ENCODE results near the gene SERPINB10.
A peak's percentile ranks its signal among the peaks of the same experiment; 100 is the strongest.

SERPINB10 gene, protein sequence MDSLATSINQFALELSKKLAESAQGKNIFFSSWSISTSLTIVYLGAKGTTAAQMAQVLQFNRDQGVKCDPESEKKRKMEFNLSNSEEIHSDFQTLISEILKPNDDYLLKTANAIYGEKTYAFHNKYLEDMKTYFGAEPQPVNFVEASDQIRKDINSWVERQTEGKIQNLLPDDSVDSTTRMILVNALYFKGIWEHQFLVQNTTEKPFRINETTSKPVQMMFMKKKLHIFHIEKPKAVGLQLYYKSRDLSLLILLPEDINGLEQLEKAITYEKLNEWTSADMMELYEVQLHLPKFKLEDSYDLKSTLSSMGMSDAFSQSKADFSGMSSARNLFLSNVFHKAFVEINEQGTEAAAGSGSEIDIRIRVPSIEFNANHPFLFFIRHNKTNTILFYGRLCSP

DNA sequence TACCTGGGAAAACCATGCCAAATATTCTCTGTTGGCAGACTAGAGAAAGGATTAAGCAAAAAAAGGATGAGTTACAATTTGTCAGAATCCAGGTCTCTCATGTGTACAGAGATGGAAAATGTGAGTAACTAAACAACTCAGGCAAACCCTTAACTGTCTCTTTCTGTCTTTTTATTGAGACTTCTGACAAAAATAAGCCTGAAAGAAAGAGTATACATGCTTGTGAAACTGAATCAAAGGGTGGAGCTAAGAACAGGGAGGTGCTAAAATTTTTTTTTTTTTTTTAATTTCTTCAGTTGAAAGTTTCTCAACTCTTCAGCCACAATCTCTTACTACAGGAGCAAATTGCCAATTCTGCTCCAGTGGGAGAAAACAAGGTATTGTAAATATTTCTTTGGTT lies at the start of gene SERPINB10:
SERPINB10 (plus strand) TSS at position 295 of the 400 bp plus-strand sequence. CDS start 7,553 bp downstream, outside the sequence.
- DNase-seq (ENCODE audit: low spot score): no peak

DNA sequence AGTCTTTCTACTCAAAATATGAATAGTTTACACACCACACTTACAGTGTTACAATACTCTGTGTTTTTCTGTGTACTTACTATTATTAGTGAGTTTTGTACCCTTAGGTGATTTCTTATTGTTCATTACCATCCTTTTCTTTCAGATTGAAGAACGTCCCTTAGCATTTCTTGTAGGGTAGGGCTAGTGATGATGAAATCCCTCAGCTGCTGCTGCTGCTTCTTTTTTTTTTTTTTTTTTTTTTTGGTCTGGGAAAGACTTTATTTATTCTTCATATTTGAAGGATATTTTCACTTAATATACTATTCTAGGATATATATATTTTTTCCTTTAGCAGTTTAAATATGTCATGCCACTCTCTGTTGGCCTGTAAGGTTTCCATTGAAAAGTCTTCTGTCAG lies 49.3 kb upstream of the SERPINB10 start:
- no peak for DNase-seq (ENCODE audit: low spot score)

DNA sequence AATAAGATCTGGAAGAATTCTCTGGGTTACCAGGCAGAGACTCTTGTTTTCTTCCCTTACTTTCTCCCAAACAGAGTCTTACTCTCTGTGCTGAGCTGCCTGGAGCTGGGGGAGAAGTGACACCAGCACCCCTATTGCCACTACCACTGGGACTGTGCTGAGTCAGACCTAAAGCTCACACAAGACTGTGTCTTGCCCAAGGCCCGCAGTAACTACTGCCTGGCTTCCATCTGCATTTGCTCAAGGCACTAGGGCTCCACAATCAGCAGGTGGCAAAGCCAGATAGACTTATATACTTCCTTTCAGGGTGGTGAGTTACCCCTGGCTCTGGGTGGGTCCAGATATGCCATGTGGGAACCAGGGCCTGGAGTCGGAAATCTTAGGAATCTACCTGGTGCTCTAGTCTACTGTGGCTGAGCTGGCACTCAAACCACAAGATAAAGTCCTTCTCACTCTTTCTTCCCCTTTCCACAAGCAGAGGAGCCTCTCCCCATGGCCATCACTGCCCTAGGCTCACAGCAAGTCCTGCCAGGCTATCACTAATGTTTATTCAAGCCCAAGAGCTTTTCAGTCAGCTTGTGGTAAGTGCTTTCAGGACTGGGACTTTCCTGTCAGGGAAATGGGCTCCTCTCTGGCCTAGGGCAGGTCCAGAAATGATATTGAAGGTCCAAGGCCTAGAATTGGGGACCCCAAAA lies 47.8 kb upstream of the SERPINB10 start:
- DNase-seq (ENCODE audit: low spot score): no peak

DNA sequence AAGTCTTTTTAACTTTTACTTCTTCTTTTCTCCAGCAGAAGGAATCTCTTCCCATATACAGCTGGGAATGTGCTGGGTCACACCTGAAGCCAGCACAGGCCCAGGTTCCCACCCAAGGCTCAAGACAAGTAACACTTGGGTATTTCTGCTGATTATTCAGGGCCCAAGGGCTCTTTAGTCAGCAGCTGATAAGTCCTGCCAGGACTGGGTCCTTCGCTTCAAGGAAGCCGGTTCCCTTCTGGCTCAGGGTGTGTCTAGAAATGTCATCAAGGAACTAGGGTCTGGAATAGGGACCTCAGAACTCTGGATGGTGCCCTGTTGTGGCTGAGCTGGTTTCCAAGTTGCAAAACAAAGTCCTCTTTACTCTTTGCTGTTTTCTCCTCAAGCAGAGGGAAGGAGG lies 47.2 kb upstream of the SERPINB10 start:
- DNase-seq (ENCODE audit: low spot score): no peak

DNA sequence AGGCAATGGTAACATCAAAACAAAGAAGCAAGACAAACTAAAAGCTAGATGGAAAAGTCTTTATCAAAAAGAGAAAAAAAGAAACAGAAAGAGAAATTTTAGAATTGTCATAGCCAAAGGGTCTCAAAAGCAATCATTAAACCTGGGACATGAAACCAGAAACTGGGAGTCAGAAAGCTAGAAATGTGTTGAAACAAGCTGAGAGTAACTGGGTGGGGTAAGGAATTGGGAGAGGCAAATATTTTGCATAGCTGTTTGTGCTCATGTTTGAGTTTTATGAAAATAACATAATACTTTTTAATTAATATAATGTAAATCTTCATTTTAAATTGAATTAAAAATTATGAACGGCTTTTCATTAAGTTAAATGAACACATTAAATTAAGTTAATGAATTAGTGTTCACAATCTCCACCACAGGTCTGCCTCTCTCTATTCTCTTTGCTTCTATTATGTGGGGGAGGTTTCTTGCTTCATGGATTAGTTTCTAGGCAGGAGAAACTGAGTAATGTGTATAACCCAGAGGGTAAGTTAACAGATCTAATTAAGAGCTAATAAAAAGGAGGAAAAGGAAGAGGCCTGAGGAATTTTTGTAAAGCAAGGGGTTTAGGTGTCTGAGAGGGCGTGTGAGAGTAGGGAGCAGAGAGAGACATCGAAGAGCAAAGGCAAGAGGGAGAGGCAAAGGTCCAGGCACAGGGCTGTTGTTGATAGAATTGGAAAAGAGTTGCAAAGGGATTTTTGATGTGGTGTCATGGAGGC lies 40.2 kb upstream of the SERPINB10 start:
- no peak for DNase-seq (ENCODE audit: low spot score)

DNA sequence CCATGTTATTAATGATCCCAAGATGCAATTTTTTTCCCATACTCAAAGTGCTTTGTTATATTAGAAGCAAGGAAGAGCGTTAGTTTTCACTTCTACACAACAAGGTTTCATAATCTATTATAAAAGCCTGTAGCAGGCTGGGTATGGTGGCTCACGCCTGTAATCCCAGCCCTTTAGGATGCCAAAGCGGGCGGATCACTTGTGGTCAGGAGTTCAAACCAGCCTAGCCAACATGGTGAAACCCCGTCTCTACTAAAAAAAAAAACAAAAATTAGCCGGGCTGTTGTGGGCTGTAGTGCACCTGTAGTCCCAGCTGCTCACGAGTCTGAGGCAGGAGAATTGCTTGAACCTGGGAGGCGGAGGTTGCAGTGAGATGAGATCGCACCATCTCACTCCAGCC lies 39.2 kb upstream of the SERPINB10 start:
- DNase-seq (ENCODE audit: low spot score): no peak

DNA sequence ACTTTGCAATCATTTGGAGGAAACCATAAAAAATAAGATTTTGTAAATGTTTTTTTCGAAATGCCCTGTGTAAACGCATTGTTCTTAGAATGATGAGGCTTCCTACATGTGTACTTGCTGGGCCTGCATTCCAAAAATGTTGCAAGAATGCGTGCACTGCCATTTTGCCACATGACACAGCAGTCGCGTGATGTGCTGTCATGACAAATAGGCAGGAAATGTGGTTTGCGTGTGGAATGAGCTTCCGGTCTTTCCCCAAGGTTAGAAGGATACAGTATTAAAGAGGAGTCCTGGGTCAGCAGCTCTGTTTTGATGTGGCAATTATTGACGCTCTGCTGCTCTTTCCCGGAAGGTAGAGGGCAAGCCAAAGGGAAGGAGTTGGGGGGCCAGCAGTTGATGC lies 38.4 kb upstream of the SERPINB10 start:
- no peak for DNase-seq (ENCODE audit: low spot score)

DNA sequence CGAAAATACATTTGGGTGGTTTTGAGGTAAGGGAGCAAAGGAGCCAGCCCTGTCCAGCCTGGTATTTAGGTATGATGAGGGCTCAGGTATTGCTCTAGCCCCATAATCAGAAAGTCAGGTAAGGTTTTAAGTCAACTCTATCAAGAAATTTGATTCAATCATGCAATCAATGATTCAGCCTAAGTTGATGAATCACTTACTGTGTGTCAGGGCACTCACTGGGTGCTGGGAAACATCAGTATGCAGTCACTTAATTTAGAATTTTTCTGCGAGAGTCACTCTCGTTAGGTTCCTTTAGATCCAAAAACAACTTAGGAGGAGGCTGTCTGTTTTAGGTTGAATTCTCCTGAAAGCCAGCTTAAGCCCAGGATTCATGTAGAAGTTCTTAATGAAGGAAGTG lies 37.9 kb upstream of the SERPINB10 start:
- no peak for DNase-seq (ENCODE audit: low spot score)

DNA sequence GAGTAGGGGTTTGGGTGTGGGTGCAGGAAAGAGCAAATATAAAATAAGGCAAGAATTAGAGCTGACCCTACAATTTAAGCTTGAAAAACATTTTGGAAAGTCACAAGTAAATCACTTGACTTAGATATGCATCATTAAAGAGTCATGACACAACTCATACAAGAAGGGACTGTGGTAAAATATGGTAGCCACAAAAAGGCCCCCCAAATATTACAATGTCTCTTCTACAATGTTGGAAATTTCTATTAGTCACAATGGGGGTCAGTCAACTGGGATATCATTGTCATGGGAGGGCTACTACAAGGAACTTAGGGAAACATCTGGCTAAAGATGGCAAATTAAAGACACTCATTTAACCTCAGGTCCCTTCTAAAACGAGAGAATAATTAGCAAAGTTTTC lies 35.9 kb upstream of the SERPINB10 start:
- DNase-seq (ENCODE audit: low spot score): no peak

DNA sequence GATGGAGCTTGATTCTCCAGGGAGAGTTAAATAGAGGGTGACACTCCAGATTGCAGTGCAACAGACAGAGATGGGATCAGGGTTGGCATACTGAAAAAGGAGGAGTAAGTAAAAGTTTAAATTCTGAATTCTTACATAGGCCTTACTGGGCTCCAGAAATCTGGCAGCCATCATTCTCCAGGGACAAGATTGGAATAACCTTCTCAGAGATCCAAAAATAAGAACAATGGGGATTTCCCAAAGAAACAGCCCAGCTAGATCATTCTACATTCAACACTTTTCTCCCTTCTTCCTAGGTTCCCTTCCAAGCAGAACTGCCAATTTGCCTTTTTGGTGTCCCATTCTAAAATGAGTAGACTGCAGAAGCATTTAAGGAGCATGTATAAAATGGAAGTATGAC lies 35.2 kb upstream of the SERPINB10 start:
- no peak for DNase-seq (ENCODE audit: low spot score)

DNA sequence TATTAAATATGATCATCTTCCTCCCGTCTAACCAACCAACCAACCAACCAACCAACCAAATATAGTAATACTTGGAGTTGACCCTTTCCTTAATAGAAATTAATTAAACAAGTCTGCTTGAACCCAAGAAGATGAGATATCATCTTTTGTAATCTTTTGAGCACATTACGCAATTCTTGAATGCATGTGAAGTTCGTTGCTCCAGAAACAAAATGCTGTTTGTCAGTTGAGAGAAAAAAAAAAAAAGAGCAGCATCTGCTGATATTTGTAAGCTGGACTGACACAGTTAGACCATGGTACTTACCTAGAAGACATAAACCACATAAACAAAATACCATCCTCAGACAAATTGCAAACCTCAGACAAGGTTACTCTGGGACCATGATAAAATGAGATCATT lies 29.4 kb upstream of the SERPINB10 start:
- DNase-seq (ENCODE audit: low spot score): no peak

DNA sequence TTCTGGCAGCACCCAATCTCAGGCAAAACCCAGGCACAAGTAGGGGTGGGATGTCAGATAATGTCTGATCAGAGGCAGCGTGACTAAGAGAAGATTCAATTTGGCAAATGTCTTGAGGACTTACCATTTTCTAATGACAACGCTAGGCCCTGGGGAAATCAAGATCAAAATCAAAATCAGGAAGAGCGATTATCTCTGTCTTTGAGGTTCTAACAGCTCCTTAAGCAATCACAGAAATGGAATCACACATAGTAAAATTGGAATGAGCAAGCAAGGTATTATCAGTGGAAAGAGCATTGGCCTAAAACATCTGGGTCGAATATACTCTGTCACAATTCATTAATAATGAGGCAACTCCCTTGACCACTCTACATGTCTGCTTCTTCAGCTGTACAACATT lies 28.8 kb upstream of the SERPINB10 start:
- no peak for DNase-seq (ENCODE audit: low spot score)

DNA sequence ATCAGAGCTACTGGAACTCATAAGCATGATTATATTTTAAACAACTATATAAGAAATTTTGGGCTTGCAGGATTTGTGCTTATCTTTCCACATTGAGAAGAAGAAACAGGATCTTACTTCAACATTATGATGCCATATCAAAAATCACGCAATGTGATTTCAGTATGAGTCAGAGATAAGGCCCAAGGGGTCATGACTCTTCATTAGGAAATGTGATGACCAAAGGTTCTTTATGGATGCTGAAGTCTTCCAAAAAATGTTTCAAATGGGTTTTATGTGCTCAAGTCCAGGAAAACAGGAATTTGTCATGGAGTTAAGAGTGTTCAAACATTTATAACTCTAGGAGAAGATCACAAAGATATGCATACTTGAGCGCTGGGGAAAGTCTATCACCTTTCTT lies 28.0 kb upstream of the SERPINB10 start:
- DNase-seq (ENCODE audit: low spot score): no peak

DNA sequence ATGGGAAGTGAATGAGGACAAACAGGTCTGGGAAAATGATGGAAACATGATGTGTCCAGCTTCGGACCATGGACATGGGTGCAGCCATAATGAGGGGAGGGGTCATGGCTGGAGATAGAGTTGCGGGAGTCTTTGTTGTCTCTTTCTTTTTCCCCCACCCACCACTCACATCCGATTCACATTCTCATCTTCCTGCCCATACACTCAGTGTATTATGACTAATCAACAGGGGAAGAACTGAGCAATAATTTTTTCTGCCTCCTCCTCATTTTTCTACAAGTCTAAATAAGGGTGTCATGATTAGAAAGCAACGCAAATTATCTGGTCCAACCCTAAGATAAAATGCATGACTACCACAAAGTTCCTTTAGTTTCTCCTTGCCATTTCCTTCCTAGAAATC lies 25.9 kb upstream of the SERPINB10 start:
- DNase-seq (ENCODE audit: low spot score): no peak

DNA sequence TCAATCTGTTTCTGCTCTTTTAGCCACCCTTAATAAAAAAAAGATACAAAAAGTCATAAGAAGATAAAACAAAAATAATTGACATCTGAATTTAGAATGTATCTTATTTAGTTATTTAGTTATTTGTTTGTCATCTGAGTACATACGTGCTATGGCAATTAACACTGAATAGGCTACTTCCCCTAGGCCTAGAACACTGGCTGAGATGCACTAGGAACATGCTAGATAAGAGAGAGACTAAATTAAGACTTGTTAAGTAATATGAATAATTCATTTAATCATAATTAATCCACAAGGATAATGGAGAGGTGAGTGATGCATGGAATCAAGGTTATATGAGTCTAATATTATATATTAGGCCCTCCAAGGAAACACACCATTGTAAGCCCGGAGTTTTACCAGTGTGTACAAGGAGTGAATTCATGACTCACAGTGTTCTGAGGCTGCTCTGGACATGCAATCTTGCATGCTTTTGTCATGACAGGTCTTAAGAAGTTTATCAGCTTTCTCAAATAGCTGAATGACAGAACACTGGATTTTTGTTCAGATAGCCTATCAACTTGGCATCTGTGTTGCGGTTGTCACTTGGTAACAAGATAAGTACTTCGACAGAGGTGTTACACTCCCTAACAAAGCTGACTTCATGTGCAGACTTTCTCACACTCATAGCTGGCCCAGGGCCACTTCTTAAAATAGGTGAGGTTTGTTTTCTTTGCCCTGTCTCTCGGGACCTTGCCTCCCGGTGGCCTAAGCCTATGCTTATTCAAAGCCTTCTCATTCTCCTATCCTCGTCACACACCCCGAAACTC lies 25.2 kb upstream of the SERPINB10 start:
- DNase-seq (ENCODE audit: low spot score): no peak

DNA sequence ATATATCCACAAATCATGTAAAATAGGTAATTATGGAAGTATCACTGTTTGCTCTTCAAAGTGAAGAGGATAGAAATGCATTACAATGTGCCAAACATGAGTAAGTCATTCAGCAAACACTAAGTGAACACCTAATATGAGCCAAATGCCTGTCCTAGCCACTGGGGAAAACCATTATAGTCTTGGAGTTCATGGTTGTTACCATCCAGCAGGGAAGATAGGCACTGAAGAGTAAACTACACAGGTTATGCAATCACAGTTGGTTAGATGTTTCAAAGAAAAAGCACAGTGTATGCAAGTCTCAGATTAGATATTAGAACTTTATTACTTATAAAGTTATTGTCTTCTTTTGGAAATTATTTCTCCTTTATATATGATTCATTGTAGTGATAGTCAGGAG lies 24.1 kb upstream of the SERPINB10 start:
- DNase-seq (ENCODE audit: low spot score): no peak

DNA sequence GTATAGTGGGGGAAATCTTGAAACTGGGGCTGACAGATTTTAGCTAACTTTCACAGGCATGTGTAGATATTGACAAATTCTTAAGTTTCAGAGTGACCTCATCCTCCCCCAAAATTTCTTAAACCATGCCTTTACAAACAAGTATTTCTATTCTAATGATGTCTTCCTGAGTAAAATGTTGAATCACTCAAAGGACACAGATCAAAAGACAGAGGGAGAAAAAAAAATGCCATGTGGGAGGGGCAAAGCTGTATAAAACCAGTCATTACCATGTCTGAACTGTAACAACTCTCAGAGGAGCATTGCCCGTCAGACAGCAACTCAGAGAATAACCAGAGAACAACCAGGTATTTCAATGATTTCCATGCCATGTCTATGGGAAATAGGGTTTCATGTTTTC lies 20.3 kb upstream of the SERPINB10 start, which contains the start of gene SERPINB2:
SERPINB2 (plus strand) TSS at position 282 of the 400 bp plus-strand sequence. CDS start 3,740 bp downstream, outside the sequence.
- no peak for DNase-seq (ENCODE audit: low spot score)

DNA sequence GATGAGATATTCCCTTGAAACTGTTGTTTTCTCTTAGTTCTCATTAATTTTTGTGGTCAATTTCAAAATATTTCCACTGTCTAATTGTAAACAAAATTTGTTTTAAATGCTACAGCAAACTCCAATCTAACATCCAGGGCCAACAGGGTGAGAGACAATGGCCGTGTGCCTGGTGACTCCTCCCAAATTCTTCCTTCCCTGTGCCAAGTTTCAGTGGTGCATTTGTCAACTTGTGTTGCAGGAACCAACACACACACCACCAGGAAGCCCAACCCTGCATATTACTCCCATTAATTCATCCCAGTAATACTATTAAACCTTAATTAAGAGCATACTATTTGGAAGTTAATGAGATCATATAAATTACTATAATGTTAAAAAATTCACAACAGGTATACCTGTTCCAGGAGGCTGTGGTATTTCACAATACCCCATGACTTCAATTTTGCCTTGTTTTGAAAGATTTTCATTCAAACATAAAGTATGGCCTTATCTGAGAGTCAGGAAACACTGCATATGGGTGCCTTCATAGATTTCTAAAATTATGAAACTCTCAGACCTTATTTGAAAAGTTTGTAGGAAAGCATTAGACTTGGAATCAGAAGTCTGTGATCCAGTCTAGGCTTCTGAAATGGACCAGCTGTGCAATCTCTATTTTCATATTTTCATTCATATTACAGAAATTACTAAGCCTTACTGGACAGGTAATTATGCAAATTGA lies 19.1 kb upstream of the SERPINB10 start:
- no peak for DNase-seq (ENCODE audit: low spot score)

DNA sequence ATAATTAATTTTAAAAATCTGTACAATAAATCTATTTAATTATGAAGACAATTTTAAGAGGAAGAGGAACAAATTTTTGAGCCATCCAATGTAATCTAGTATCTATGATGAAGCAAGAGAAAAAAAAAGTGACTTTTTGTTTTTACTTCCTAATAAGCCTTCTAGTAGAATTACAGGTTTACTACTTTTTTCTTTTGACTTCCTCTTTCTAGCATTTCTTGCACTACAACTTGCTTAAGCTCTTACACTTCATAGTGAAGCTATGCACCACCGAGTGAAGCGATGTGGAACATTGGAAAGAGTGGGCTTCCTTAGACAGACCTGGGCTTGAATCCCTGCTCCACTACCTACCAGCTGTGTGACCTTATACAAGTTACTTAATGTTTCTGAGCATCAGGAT lies 18.1 kb upstream of the SERPINB10 start:
- no peak for DNase-seq (ENCODE audit: low spot score)

DNA sequence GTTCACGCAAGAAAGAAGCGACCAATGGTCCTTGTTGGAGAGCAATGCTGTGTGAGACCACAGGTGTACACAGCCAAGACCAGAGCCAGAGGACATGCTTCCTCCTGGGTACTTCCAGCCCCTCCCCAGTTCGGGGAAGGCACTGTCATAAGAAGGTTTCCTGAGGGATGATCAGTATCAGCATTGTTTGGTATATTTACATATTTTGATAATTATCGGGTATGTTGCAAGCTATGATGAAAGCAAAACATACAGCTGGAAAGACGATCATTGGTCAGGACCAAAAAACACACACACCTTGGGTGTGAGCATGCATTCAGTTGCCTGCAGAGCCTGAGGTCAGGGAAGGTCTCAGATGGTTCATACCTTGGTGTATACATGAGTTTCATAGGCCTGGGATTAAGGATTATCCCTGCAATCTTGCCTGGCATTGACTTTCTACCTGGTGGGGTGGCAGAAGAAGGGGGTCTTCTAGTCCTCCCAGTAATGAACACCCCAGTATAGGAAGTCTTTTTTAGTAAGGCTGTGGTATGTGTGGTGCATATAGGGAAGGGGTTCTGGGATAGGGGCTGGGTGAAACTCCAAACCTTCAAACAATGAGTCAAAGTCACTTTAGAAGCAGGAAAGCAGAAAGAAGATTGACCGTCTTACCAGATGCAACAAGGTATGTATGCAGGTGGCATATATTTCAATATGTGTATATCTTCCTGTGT lies 17.4 kb upstream of the SERPINB10 start:
- no peak for DNase-seq (ENCODE audit: low spot score)

DNA sequence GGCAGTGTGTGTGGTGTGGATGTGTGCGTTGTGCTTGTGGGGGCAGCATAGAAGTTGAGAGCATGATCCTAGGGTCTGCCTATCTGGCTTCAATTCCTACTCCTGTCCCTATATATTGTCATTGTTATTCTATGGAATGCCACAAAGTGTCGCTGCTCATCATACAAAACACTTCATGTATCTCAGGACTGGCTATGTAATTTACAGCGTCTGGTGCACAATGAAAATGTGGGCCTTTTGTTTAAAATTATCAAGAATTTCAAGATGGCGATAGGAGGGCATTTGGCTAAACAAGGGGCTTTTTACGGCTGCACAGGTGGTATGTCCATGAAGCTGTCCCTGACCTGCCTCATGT lies 16.8 kb upstream of the SERPINB10 start:
- DNase-seq (ENCODE audit: low spot score): peak; percentile 5
